K562 (cell line): ENCODE results near the gene GRB2. TPM values are rescaled to one million over a fixed set of nuclear protein-coding genes. Genes with fewer than 3 reads are reported as not detected.

Experiments used
- ATAC-seq: fragments of 200-7000 bp; cut with Tn5 transposase; 3 replicates; pipeline ENCODE4 v1.9.1; 2020; ENCODE audit warnings: moderate library complexity
- BruUV-seq: library from RNA; stranded (reverse); fragments of 400-500 nt; replicated peaks from 2 replicates; lab custom pipeline; 2021; lab: Mats Ljungman, UMichigan
- CTCF ChIA-PET: fragments of 300-600 bp; formaldehyde crosslinking; extraction: SDS; loops from one replicate; lab custom pipeline; 2021; ENCODE audit warnings: low intra/inter-chr PET ratio; lab: Yijun Ruan, JAX
- POLR2A ChIA-PET: fragments of 300-600, 350-650 bp; sonication (Branson Sonifier 250); formaldehyde crosslinking; extraction: SDS; loops from one replicate; lab custom pipeline; 2021; ENCODE audit warnings: antibody characterized with exemption, inconsistent platforms; lab: Yijun Ruan, JAX
- DNase-seq, 4 experiments: peaks; one replicate each; pipeline versions ENCODE4 v3.0.0 to v3.0.0-alpha.2; 2011 to 2018; ENCODE audit warnings: low spot score in 3 of 4, mixed read lengths in 3 of 4; ENCODE audit errors: extremely low read depth in 1 of 4
- FAIRE-seq: peaks from 2 replicates; lab custom pipeline; 2011; peaks lifted over from hg19 to GRCh38; lab: Jason Lieb, UNC
- H2AFZ ChIP-seq: 2 replicates; pipeline ENCODE4 v1.6.0; 2011; ENCODE audit warnings: low read depth, low read length, control low read depth, inconsistent platforms
- H3K27ac ChIP-seq: fragments of 200-600 bp; 3 replicates; pipeline ENCODE4 v1.8.0; 2011; ENCODE audit warnings: low read depth, mild to moderate bottlenecking, control low read depth, inconsistent platforms, low read length, moderate library complexity, mixed read lengths; ENCODE audit errors: extremely low read depth
- H3K27me3 ChIP-seq, 2 experiments: fragments of 300-600 bp in 1 of 2; 2 replicates in 1 of 2; 3 replicates in 1 of 2; pipeline versions ENCODE4 v1.6.0 to v1.8.0; 2011; ENCODE audit warnings: inconsistent platforms in 2 of 2, low read length in 2 of 2, mild to moderate bottlenecking in 1 of 2, mixed read lengths in 1 of 2, moderate library complexity in 1 of 2; ENCODE audit not compliant: control insufficient read depth in 2 of 2, insufficient read depth in 2 of 2
- H3K36me3 ChIP-seq: fragments of 300-600 bp; 3 replicates; pipeline ENCODE4 v1.8.0; 2011; ENCODE audit warnings: mild to moderate bottlenecking, low read length, inconsistent platforms; ENCODE audit not compliant: control insufficient read depth, insufficient read depth
- H3K4me1 ChIP-seq, 2 experiments: fragments of 200-600 bp in 1 of 2; replicated peaks in 1 of 2; 2 replicates in 1 of 2; 3 replicates in 1 of 2; pipeline versions ENCODE4 v1.5.1 to v1.8.0; 2011; ENCODE audit warnings: inconsistent platforms in 2 of 2, low read length in 2 of 2, mild to moderate bottlenecking in 1 of 2, mixed read lengths in 1 of 2, moderate library complexity in 1 of 2; ENCODE audit not compliant: control insufficient read depth in 2 of 2, insufficient read depth in 2 of 2
- H3K4me2 ChIP-seq: 2 replicates; pipeline ENCODE4 v1.6.1; 2011; ENCODE audit warnings: low read length, control low read depth, inconsistent platforms, mixed read lengths; ENCODE audit not compliant: insufficient read depth
- H3K4me3 ChIP-seq: fragments of 200-600 bp; sonication (generic), shearing (Covaris generic); 2 replicates; pipeline ENCODE4 v1.5.1; 2016; ENCODE audit warnings: control low read depth, inconsistent platforms
- H3K79me2 ChIP-seq: fragments of 200-600 bp; 3 replicates; pipeline ENCODE4 v1.8.0; 2011; ENCODE audit warnings: low read length, inconsistent platforms; ENCODE audit not compliant: control insufficient read depth, insufficient read depth
- H3K9ac ChIP-seq, 2 experiments: 2 replicates each; pipeline versions ENCODE4 v1.6.0 to v1.6.1; 2011; ENCODE audit warnings: low read depth in 2 of 2, low read length in 2 of 2, control low read depth in 1 of 2, inconsistent platforms in 1 of 2, mild to moderate bottlenecking in 1 of 2, mixed read lengths in 1 of 2; ENCODE audit not compliant: insufficient read depth in 1 of 2
- H3K9me1 ChIP-seq: one replicate; pipeline ENCODE4 v1.6.0; 2011; ENCODE audit warnings: inconsistent platforms, mild to moderate bottlenecking, low read length, moderate library complexity; ENCODE audit not compliant: control insufficient read depth, insufficient read depth
- H3K9me3 ChIP-seq: replicated peaks from 2 replicates; pipeline ENCODE4 v1.5.1; 2011; ENCODE audit warnings: low read depth, low read length, inconsistent platforms; ENCODE audit not compliant: control insufficient read depth, insufficient read depth
- H4K20me1 ChIP-seq: replicated peaks from 2 replicates; pipeline ENCODE4 v1.6.1; 2011; ENCODE audit warnings: low read length, inconsistent platforms, mixed read lengths; ENCODE audit not compliant: control insufficient read depth, insufficient read depth
- BMI1 ChIP-seq: fragments of 150-350 bp; IDR thresholded peaks from 2 replicates; pipeline ENCODE4 v1.6.1; 2014; ENCODE audit warnings: low read length
- MBD2 ChIP-seq: sonication (generic); IDR thresholded peaks from 2 replicates; pipeline ENCODE4 v1.6.1; 2016; ENCODE audit warnings: low read depth, borderline replicate concordance
- ZFX ChIP-seq: sonication (generic); formaldehyde crosslinking; IDR thresholded peaks from 2 replicates; pipeline ENCODE4 v1.8.0; 2022; ENCODE audit warnings: mild to moderate bottlenecking, missing genetic modification reagents, moderate library complexity
- ZNF143 ChIP-seq: sonication (generic); formaldehyde crosslinking; IDR thresholded peaks from 2 replicates; pipeline ENCODE4 v1.9.0; 2022; ENCODE audit warnings: mild to moderate bottlenecking, missing genetic modification reagents
- WGBS: fragments of 100-300 bp; shearing (Covaris generic); methylation state at CpG from one replicate; pipeline ENCODE4 v1.1.6; 2016; ENCODE audit warnings: low coverage, mixed read lengths; ENCODE audit not compliant: insufficient coverage; ENCODE audit errors: missing lambda C conversion rate; 5-methylcytosine and 5-hydroxymethylcytosine counted together
- in situ Hi-C: fragments of 300-500 bp; cut with MboI; formaldehyde crosslinking; loops from 4 replicates; pipeline ENCODE4 v1.15.0; 2018; ENCODE audit warnings: inconsistent platforms, mixed read lengths
- intact Hi-C: fragments of 100-400 bp; cut with micrococcal nuclease; formaldehyde crosslinking; loops from 2 replicates; pipeline ENCODE4 v1.14.2; 2022
- polyA plus RNA-seq, 8 experiments: library from polyadenylated mRNA; depleted of rRNA in 4 of 8; stranded (reverse) in 5 of 8; unstranded in 3 of 8; fragments of >200 nt; fragmentation: Nextera tagmentation in 2 of 8; fragmentation: Illumina TruSeq in 1 of 8; extraction: Ambion mirVana in 2 of 8; extraction: Trizol in 1 of 8; gene quantifications; 2 replicates each; pipeline versions ENCODE4 v1.2.1 to v1.2.3, GENCODE V29; 2011 to 2014; ENCODE audit warnings: inconsistent platforms in 1 of 8, missing spikeins in 1 of 8
- total RNA-seq, 7 experiments: library from RNA; depleted of rRNA in 6 of 7; stranded (reverse); fragments of >200 nt in 6 of 7; fragmentation: Illumina TruSeq in 2 of 7; extraction: Trizol in 2 of 7; gene quantifications; 2 replicates each; pipeline versions ENCODE4 v1.2.1 to v1.2.3, GENCODE V29; 2011 to 2021; ENCODE audit warnings: low replicate concordance in 1 of 7
- TF ChIP-seq, protein P1 (sequence below), 2 experiments: fragments of 150-350 bp in 1 of 2; IDR thresholded peaks; 2 replicates each; pipeline ENCODE4 v1.6.1; 2012 to 2016; ENCODE audit warnings: low read depth in 2 of 2, low read length in 2 of 2, mild to moderate bottlenecking in 1 of 2, moderate library complexity in 1 of 2
- TF ChIP-seq, protein P2 (sequence below): fragments of 250-450 bp; sonication (Bioruptor Pico); IDR thresholded peaks from 2 replicates; pipeline ENCODE4 v1.8.0; 2021; ENCODE audit warnings: borderline replicate concordance, mild to moderate bottlenecking, moderate library complexity; ENCODE audit not compliant: poor library complexity, severe bottlenecking

The GRB2 gene
- total and polyA plus RNA-seq, 9 of the 15 experiments (the other 6 are each of a cell fraction or from before 2014, with no cell fraction given), result 57.2 to 136 (median 84.8) TPM

DNA sequence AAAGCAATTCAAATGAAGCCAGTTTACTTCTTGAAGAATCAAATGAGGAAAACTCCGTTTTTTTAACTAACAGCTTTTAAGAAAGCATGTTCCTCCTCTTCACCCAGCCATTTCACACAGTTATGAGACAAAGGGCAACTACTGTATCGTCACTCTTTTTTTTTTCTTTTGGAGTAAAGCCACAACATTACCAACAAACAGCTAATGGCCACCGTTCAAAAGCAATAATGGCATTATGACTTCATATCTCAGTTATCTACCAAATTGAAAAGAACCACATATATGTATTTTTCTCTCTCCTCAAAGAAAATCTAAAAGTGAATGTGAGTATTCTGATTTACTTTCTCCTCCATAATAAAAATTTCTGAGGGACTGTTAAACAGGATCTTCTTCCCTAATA lies 14.5 kb downstream of the GRB2 start:
- DNase-seq (no peak), ATAC-seq (no peak), FAIRE-seq (no peak)
- H3K9ac ChIP-seq, result no peak overlapping the region
- no peak overlapping the region for H3K4me2 ChIP-seq
- H3K27ac ChIP-seq, result no peak overlapping the region
- H3K9me3 ChIP-seq, result no peaks in the 10 kb centered on the region
- intact Hi-C loops, result no loop called here
- POLR2A ChIA-PET, result no interaction called here
- in situ Hi-C loops, result no loop called here
- no peaks in the 10 kb centered on the region for H3K9me1 ChIP-seq
- H3K36me3 ChIP-seq, result peaks cover 58% of the 10 kb centered on the region
- WGBS, result 76% methylated on average over 3 of the region's 3 CpGs
- H3K79me2 ChIP-seq, result peaks cover 94% of the 10 kb centered on the region
- no peaks in the 10 kb centered on the region for H3K27me3 ChIP-seq
- peaks cover 25% of the 10 kb centered on the region for H4K20me1 ChIP-seq
- H3K4me3 ChIP-seq, result no peak overlapping the region
- TF ChIP-seq MBD2 (no peak), ZNF143 (CRISPR knock-in tag) (no peak), ZFX (CRISPR knock-in tag) (no peak), BMI1 (no peak)
- TF ChIP-seq, protein P1, sequence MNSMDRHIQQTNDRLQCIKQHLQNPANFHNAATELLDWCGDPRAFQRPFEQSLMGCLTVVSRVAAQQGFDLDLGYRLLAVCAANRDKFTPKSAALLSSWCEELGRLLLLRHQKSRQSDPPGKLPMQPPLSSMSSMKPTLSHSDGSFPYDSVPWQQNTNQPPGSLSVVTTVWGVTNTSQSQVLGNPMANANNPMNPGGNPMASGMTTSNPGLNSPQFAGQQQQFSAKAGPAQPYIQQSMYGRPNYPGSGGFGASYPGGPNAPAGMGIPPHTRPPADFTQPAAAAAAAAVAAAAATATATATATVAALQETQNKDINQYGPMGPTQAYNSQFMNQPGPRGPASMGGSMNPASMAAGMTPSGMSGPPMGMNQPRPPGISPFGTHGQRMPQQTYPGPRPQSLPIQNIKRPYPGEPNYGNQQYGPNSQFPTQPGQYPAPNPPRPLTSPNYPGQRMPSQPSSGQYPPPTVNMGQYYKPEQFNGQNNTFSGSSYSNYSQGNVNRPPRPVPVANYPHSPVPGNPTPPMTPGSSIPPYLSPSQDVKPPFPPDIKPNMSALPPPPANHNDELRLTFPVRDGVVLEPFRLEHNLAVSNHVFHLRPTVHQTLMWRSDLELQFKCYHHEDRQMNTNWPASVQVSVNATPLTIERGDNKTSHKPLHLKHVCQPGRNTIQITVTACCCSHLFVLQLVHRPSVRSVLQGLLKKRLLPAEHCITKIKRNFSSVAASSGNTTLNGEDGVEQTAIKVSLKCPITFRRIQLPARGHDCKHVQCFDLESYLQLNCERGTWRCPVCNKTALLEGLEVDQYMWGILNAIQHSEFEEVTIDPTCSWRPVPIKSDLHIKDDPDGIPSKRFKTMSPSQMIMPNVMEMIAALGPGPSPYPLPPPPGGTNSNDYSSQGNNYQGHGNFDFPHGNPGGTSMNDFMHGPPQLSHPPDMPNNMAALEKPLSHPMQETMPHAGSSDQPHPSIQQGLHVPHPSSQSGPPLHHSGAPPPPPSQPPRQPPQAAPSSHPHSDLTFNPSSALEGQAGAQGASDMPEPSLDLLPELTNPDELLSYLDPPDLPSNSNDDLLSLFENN (IDR thresholded peaks at IDR 0.05; ENCODE audit: low read depth in 2 of 2, low read length in 2 of 2), result no peak
- TF ChIP-seq, protein P2, sequence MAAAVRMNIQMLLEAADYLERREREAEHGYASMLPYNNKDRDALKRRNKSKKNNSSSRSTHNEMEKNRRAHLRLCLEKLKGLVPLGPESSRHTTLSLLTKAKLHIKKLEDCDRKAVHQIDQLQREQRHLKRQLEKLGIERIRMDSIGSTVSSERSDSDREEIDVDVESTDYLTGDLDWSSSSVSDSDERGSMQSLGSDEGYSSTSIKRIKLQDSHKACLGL (CRISPR knock-in tag), result no peak
- TF ChIP-seq, all 486 proteins: peak for 0
- BruUV-seq, result no TSS peak
- CTCF ChIA-PET, result no interaction called here
- Histone ChIP-seq H2AFZ (no peak overlapping the region), H3K4me1 (peaks cover 5 to 7% of the 10 kb centered on the region in 2 experiments; a peak in 4 of 5 replicates)
